Stimulated activated CD8-positive, alpha-beta memory T cell treated with anti-CD3 and anti-CD28 coated beads, Interleukin-15, amount 100 ng/mL, for 1 hour (primary cell): ENCODE results near the gene SELENOO.

Experiments
- DNase-seq: peaks from one replicate; pipeline ENCODE4 v3.0.0-alpha.2; 2020; ENCODE audit warnings: low read depth

SELENOO gene

DNA sequence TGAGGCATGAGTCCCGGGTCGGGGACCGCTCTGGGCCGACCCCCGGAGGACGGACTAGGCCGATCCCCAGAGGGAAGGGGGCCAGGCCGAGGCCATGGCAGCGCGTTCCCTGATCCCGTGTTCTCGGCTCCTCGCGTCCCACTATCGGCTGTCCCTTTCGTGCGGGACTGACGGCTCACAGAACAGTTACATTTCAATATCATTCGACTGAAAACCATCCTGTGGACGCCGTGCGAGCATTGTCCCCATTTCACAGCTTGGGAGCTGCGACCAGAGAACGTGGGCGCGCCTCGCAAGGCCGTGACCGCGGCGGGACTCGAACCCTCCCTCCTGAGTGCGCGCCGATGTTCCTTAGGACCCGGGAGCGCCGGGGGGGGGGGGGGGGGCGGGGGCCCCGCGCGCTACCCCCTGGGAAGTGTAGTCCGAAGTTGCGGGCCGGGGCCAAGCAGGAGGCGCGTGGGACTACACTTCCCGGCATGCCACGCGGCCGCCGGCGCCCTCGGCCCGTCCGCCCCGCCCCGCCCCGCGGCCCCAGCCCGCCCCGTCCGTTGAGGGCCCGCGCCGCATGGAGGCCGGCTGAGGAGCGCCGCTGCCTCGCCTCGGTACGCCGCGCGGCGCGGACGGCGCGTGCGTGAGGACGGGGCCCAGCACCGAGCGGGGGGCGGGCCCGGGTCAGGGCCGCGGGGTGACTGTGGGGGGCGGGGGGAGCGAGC is 15.3 kb upstream of the SELENOO start, which contains the start of gene TRABD:
TSS of gene TRABD (plus strand) at position 539 of the 713 bp plus-strand sequence. CDS start 7,148 bp downstream, outside the sequence.
- peak; percentile 70 for DNase-seq

DNA sequence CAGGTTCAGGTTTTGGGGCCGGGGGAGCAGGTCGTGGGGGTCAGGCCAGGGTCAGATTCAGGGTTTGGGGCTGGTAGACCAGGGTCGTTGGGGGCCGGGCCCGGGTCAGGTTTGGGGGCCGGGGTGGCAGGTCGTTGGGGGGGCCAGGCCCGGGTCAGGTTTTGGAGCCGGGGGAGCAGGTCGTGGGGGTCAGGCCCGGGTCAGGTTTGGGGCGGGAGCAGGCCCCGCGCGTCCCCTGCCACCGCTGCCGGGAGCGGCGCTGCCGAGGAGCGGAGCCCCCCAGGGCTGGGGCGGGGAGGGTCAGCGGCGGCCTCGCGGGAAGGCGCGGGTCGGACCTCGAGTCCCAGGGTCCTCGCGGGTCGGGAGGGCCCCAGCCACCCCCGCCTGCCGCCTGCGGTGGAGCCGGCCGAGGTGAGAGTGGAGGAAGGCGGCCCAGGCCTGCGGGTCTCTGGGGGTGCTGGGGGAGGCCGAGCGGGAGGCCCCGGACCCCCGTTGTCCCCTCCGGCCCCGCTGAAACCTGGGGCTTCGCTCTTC is 14.6 kb upstream of the SELENOO start:
- DNase-seq: no peak

DNA sequence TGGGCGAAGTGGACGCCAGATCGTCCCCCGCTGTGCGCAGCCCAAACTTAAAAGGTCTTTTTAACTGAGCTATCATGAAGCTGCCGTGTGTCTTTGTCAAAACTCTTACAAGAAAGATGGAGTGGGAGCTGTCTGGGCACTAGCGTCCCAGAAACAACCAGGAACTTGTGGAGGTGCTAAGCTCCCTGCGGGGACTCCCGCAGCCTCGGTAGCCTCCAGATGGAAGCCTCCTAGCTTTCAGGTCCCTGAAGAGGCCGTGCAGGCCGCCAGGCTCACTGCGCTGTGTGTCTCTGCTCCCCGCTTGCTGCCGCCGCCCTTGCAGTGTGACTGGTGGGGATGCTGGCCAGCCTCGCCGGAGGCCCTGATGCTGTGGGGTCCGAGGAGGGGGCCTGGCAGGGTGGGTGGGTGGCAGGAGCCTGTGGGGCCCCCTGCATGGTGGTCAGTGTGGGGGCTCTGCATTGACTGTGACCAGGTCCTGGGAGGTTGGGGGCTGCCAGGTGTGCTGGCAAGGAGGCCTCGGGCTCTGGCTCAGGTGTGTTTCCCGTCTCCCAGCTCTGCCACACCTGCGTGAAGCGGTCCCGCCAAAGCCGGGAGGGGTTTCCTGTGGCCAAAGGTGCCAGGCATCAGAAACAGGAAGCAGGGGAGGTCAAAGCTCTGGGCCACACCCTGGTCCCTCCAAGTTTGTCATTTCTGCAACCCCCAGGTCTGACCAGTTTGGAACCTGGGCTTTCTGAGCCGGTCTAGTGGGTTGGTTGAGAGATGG is 13.9 kb upstream of the SELENOO start:
- DNase-seq: no peak

DNA sequence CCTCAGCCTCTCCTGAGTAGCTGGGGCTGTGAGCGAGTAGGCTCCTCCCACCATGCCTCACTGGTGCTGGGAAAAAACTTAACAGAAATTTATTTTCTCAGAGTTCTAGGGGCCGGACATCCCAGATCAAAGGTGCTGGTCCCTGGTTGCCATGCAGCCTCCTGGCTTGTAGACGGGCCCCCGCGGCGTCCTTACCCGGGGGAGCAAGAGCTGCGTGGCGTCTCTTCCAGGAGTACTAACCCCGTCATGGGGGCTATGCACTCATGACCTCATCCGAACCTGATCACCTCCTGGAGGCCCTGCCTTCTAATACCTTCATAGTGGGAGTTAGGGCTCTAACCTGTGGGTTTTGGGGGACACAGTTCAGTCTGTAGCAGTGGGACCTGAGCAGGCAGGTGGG is 12.5 kb upstream of the SELENOO start:
- no peak for DNase-seq

DNA sequence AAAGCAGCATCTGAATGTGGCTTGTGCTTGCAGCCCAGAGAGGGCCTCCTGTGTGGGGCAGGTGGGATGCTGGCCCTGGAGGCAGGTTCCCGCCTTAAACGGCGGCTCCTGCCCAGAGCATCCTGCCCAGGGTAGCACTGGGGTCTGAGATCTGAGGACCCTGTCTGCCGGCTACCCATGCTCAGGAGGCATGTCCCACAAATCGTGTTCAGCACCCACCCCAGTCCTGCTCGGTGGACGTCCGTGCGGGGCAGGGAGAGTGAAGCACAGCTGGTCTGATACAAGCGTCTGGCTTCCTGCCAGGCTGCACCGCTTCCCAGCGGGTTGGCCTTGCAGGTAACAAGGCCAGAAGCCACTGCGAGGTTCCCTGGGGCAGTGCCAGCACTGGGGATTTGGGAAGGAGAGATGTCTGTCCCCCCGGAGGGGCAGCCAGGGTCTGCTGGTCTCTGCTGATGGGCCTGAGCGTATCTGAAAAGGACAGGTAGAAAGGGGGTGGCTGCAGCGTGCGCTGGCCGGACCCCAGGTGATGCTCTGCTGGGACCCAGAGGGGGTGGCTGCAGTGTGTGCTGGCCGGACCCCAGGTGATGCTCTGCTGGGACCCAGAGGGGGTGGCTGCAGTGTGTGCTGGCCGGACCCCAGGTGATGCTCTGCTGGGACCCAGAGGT is 11.5 kb upstream of the SELENOO start:
- DNase-seq: no peak

DNA sequence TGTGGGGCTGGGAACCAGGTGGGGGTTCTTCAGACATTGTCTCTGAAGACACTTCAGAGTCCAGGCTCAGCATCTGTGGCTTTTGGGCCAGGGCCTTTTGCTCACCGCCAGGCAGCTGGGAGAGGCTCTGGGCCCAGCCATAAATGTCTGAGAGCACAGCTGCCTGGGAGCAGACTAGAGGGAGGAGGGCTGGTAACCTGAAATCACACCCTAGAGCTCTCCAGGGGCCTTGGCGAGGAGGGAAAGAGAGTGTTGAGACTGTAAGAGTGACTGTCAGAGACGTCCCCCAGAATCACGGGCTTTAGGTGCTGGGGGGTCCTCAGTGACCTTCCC is 11.0 kb upstream of the SELENOO start:
- DNase-seq: no peak

DNA sequence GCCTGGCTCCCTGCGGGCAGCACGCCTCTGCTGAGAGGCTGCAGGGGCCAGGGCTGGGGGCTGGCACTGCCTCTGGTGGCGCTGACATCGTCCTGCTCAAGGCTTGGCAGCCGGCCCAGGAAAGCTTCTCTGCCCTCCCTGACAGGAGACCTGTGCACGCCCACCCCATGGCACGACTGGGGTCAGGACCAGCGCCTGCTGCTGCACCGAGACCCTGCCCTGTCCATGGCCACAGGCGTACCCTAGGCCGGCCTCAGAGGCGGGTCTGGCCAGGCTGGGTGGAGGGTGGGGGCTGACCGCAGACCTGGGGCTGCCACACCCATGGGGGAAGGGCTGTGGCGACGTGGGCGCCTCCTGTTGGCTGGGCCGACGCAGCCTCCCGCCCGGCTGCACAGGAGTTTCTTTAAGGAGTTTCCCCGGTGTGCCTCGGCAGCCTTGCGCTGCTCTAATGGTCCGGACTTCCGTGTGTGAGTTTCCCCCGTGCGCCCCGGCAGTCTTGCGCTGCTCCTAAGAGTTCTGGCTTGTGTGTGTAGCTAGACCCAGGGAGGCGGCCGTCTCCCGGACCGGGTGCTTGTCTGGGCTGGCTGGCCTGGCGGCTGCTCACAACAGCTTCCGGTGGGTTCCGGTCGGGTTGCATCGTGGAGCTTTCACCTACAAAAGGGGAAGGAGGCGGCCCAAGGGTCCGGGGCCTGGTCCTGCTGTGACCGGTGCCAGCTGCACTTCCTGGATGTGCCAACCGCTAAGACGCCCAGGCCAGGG is 10.4 kb upstream of the SELENOO start:
- DNase-seq: peak; percentile 47

DNA sequence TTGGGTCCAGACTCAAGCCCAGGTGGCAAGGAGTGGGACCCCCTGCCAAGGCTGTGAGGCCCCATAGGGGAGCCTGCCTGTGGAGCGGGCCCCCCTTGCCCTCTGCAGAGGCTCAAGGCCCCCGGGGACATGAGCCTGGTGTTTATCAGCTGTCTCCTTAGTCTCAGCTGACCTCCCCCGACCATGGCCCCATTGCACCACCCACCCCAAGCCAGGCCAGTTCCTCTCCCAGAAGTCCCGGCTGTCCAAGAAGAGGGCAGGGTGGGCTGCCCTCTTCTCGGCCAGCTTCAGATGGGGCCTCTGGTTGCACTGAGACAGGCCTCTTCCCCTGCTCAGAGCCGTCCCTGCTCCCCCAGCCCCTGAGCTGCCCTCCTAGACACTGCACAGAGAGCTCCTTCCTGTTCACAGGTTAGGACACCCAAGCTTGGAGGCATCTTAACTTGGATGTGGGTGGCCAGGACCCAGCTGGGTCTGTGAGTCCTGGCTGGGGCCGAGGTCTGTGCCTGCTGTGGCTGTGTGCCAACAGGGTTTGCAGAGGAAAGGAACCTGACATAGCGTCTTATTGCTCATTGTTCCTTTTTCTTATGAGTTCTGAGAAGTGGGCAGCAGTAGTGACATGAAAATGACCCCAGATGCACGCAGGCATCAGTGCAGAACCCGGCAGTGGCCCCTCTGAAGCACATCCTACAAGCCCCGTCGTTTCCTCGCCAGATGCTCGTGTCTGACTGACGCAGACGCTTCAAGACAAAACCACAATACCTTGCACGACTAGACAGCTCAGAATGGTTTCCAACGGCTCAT is 9.7 kb upstream of the SELENOO start:
- peak; percentile 48 for DNase-seq

DNA sequence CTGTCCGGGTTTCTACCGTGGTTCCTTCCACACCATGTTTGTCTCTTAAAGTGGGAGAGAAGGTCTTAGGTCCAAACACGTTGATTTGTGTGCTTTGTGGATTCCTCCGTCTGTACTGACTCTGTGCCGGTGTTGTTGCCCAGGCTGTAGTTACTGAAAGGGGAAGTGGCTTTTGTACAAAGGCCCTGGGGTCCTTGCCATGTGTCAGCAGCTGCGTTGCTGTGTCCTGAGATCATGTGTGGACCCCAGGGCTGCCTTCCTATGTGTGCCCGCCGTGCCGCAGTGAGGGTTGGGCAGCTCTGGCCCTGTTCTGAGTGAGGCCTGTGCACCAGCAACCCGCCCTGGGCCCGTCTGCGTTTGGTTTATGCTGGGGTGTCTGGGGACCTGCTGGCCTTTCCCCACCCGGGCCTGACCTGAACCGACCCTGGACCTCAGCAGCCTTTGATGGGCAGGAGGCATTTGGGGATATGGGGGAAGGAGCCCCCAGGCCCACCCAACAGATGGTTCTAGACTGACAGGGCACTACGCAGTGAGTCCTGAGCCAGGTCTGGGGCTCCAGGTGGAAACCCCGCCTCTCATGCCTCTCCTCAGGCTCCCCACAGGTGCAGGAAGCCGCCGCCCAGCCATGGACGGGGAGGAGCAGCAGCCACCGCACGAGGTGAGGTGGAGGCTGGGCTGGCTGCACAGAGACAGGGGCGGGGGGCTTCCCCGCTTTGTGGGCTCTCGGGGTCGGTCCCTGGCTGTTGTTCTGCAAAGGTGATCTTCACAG is 8.2 kb upstream of the SELENOO start:
- no peak for DNase-seq

DNA sequence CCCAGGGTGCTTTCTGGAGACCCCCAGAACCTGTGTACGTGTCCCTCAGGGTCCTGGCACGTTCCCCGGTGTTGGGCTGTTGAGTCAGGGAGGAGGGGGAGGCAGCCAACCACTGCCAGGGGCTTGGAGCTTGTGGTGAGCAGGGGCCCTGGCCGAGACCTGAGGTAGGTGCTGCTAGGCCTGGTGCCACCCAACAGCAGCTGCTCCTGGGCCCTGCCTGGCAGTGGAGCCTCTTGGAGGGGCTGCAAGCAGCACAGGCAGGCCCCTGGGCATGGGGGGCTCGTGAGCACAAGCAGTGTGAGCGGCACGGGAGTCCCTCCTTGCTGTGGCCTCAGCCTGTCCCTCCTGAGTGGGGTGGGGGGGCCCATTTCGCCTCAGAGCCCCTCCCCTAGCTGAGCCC is 7.2 kb upstream of the SELENOO start:
- no peak for DNase-seq

DNA sequence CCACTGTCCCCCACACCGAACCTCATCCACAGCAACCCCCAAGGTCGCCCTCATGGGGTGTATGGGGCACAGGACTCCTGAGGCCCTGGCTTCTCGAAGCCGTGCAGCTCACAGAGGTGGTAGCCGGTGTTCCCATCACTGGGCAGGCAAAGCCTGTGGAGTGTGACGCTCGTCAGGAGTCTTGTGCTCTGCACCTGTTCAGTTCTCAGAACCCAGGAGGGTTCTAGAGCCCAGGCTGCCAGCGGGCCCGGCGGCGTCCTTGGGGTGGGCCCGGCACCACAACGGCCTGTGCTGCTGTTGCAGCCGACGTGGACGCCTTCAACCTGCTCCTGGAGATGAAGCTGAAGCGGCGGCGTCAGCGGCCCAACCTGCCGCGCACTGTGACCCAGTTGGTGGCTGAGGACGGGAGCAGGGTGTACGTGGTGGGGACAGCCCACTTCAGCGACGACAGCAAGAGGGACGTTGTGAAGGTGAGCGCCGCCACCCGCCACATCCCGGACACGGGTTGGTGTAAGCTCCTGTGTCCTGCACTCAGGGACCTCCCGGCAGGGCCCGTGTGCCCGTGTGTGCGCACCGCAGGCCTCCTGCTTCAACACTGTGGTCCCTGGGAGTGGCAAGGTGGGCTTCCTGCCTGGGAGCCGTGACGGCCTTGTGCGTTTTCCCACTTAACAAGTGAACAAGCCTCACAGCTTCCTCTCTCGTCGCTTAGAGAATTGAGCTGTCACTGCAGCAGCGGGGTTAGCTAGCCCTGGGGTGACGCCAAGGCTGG is 6.6 kb upstream of the SELENOO start:
- DNase-seq: no peak

DNA sequence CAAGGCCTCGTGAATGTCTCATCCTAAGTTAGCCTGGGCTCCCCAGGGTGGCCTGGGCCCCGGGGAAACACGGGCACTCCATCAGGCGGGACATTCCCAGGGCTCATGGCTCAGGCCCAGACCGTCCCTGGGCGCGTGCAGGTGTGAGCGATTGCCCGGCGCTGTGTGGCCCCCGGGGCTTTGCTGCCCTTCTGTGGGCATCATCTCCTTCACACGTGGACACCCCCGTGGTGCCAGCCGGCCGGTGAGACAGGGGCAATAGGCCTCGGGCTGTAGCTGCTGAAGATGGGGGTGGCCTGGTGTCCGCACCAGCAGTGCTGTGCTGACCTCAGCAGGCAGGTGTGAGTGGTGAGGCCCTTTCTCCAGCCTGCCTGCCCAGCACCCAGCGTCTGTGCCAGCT is 4.6 kb upstream of the SELENOO start:
- no peak for DNase-seq

DNA sequence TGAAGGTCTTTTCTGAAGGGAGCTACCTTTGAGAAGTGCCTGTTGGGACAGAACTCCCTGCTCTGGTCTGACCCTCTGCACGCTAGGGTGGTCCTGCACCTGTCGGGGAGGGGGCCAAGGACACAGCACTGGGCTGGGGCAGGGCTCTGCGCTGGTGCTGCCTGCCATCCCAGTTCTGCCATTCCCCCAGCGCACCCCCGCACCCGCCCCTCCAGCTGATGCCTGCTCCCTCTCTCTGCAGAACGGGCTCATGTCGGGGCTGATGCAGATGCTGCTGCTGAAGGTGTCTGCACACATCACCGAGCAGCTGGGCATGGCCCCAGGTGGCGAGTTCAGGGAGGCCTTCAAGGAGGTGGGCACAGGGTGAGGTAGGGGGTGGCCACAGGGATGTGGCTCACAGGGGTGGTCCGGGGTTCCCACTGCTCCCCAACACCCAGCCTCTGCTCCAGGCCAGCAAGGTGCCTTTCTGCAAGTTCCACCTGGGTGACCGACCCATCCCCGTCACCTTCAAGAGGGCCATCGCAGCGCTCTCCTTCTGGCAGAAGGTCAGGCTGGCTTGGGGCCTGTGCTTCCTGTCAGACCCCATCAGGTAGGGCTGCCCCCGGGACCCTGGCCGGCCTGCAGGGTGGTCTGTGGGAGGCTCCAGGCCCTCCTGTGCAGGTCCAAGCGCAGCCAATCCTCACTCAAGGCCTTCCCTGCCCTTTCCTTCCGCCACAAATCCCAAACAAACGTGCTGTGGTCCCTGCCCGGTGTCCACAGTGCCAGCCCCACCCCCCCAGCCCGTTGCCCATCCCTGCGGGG is 3.6 kb upstream of the SELENOO start:
- DNase-seq: no peak

DNA sequence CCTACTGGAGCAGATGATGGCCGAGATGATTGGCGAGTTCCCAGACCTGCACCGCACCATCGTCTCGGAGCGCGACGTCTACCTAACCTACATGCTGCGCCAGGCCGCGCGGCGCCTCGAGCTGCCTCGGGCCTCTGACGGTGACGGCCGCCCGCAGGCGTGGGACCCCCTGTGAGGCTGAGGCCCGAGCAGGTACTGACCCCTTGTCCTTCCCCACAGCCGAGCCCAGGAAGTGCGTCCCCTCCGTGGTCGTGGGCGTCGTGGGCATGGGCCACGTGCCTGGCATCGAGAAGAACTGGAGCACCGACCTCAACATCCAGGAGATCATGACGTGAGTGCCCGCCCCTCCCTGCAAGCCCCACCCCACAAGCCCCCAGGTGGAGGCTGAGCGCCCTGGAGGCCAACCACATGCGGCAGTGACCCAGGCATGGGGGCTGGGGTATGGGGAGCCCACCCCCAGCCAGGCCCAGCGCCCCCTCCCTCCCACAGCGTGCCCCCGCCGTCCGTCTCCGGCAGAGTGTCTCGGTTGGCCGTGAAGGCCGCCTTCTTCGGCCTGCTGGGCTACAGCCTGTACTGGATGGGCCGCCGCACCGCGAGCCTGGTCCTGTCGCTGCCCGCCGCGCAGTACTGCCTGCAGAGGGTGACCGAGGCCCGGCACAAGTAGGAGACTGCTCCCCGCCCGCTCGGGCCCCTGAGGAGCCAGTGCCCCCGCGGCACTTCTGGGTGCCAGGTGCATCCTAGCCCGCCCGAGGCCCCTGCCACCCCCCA is 2.8 kb upstream of the SELENOO start:
- DNase-seq: no peak

DNA sequence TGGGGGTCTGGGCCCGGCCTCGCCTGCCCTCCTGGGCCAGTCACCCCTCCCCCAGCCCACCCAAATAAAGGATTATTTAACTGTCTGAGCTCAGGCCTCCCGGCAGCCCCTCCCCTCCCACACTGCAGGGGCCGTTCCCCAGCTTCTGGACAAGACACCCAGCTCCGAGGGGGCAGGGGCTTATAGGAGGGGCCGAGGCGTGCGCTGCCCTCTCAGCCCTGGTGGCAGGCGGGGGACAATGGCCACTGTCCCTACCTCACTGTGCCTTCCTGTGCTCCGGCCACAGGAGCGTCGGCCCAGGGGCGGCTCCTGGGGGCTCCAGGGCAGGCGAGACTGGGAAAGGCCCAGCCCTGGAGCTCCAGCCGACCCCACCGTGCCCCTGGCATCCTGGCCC is 2.2 kb upstream of the SELENOO start:
- DNase-seq: no peak

DNA sequence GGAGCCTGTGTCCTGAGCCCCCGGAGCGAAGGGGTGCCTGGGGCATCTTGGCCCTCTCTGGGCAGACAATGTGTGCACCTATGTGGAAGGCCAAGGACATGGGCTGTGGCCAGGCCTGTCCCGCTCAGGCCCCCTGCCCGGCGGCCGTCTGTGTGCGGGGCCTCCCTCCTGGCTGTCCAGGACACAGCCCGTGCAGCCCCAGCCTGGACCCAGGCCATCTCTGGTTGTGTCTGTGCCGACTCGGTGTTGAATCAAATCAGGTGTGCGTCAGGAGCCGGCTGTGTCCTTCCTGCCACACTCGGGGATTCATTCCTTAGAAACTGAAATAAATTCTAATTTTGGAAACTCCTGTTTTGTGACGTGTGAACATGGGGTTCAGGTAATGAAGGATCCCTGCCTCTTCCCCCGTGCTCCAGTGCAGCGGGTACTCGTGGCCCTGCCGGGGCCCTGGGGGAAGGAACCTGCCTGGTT is 1.5 kb upstream of the SELENOO start:
- DNase-seq: no peak

DNA sequence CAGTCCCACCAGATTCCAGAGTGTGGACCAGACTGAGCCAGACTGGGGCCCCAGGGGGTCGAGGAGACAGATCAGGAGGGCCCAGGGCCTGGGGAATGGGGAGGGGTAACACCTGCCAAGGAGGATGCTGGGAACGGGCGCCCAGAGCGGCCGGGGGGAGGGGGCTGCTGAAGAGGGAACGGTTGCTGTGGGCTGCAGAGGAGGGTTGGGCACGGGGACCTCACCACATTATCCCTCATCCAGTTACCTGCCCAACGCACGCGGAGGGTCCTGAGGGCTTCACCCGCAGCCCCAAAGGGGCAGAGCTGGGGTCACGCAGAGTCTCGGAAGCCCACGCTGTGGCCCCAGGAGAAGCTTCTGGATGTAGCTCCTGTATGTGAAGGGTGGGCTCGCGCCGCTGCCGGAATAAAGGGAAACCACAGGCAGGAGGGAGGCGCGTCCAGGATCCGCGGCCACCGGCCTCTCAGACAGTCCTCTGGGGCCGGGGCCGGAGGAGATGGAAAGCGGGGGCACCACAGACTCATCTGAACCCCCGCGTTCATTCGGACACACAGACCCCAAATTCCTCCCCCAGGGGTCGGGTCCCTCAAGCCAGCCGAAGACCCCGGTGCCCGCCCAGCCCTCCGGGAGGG is 866 bp upstream of the SELENOO start:
- no peak for DNase-seq
